C4-2B (cell line): ENCODE data around the gene GAS7.

Experiments used
- CTCF ChIP-seq: fragments of 450-650 bp; conservative IDR thresholded peaks from 2 replicates; pipeline ENCODE4 v1.5.1; 2017; ENCODE audit warnings: mild to moderate bottlenecking
- ZFX ChIP-seq: fragments of 450-650 bp; IDR thresholded peaks from 2 replicates; pipeline ENCODE4 v1.6.1; 2017

- TF ChIP-seq CTCF (no peak), ZFX (no peak)
Observed at GRCh38 chr17:10172241-10172741, 26.1 kb downstream of the GAS7 start.
